ENCODE measurements around the gene TOR4A.

Gene TOR4A

GRCh38 chr9:137245450-137246421 lies 31.8 kb upstream of the TOR4A start:
- H3K4me3 ChIP-seq (ENCODE audit: insufficient read depth, low read depth, low read length): no peak overlapping the region
- 91 to 92% methylated on average over 25 of the region's 25 CpGs for WGBS, 2 experiments
- H3K36me3 ChIP-seq (ENCODE audit: control insufficient read depth, insufficient read depth, low read length): peaks cover 7% of the 10 kb centered on the region
- H3K27ac ChIP-seq (ENCODE audit: insufficient read depth, low read depth, low read length, poor library complexity, severe bottlenecking): no peak overlapping the region
- H3K4me1 ChIP-seq (ENCODE audit: control insufficient read depth, insufficient read depth, low read length): peaks cover 32% of the 10 kb centered on the region
- no peaks in the 10 kb centered on the region for H3K9me3 ChIP-seq (ENCODE audit: control insufficient read depth, low read length)
- H3K27me3 ChIP-seq (ENCODE audit: control insufficient read depth, insufficient read depth, low read length, poor library complexity, severe bottlenecking): no peaks in the 10 kb centered on the region

- H3K4me1 ChIP-seq (ENCODE audit: control insufficient read depth, insufficient read depth, low read length): peaks cover 43% of the 10 kb centered on the region
- no peak overlapping the region for H3K4me3 ChIP-seq (ENCODE audit: insufficient read depth, low read depth, low read length)
- H3K27me3 ChIP-seq (ENCODE audit: control insufficient read depth, insufficient read depth, low read length, poor library complexity, severe bottlenecking): no peaks in the 10 kb centered on the region
- peaks cover 7% of the 10 kb centered on the region for H3K36me3 ChIP-seq (ENCODE audit: control insufficient read depth, insufficient read depth, low read length)
- H3K27ac ChIP-seq (ENCODE audit: insufficient read depth, low read depth, low read length, poor library complexity, severe bottlenecking): no peak overlapping the region
- WGBS, 2 experiments: 70 to 76% methylated on average over 20 of the region's 20 CpGs
- no peaks in the 10 kb centered on the region for H3K9me3 ChIP-seq (ENCODE audit: control insufficient read depth, low read length)
Measured at GRCh38 chr9:137247135-137247915, 30.2 kb upstream of the TOR4A start.

- H3K27ac ChIP-seq (ENCODE audit: insufficient read depth, low read depth, low read length, poor library complexity, severe bottlenecking): no peak overlapping the region
- H3K27me3 ChIP-seq (ENCODE audit: control insufficient read depth, insufficient read depth, low read length, poor library complexity, severe bottlenecking): no peaks in the 10 kb centered on the region
- no peak overlapping the region for H3K4me3 ChIP-seq (ENCODE audit: insufficient read depth, low read depth, low read length)
- peaks cover 4% of the 10 kb centered on the region for H3K36me3 ChIP-seq (ENCODE audit: control insufficient read depth, insufficient read depth, low read length)
- WGBS, 2 experiments: 90% methylated on average over 6 of the region's 6 CpGs
- H3K4me1 ChIP-seq (ENCODE audit: control insufficient read depth, insufficient read depth, low read length): peaks cover 38% of the 10 kb centered on the region
- H3K9me3 ChIP-seq (ENCODE audit: control insufficient read depth, low read length): no peaks in the 10 kb centered on the region
Measured at GRCh38 chr9:137247916-137248175, 29.7 kb upstream of the TOR4A start.

- Histone ChIP-seq H3K27ac (ENCODE audit: insufficient read depth, low read depth, low read length, poor library complexity, severe bottlenecking) (no peak overlapping the region), H3K4me3 (ENCODE audit: insufficient read depth, low read depth, low read length) (no peak overlapping the region), H3K4me1 (ENCODE audit: control insufficient read depth, insufficient read depth, low read length) (peaks cover 39% of the 10 kb centered on the region), H3K27me3 (ENCODE audit: control insufficient read depth, insufficient read depth, low read length, poor library complexity, severe bottlenecking) (no peaks in the 10 kb centered on the region), H3K9me3 (ENCODE audit: control insufficient read depth, low read length) (no peaks in the 10 kb centered on the region), H3K36me3 (ENCODE audit: control insufficient read depth, insufficient read depth, low read length) (no peaks in the 10 kb centered on the region)
- WGBS, 2 experiments: 85 to 86% methylated on average over 17 of the region's 18 CpGs
Measured at GRCh38 chr9:137250329-137251193, 27.0 kb upstream of the TOR4A start.

GRCh38 chr9:137251194-137251461 lies 26.4 kb upstream of the TOR4A start, which contains the start of gene STPG3:
TSS of gene STPG3 (plus strand) at chr9:137251286. CDS start at chr9:137251287, 1 bp downstream.
- Histone ChIP-seq H3K27ac (ENCODE audit: insufficient read depth, low read depth, low read length, poor library complexity, severe bottlenecking) (no peak within 1 kb of the TSS), H3K4me3 (ENCODE audit: insufficient read depth, low read depth, low read length) (no peak within 1 kb of the TSS), H3K36me3 (ENCODE audit: control insufficient read depth, insufficient read depth, low read length) (no peaks in the 10 kb centered on the region), H3K27me3 (ENCODE audit: control insufficient read depth, insufficient read depth, low read length, poor library complexity, severe bottlenecking) (no peaks in the 10 kb centered on the region), H3K4me1 (ENCODE audit: control insufficient read depth, insufficient read depth, low read length) (peaks cover 41% of the 10 kb centered on the region), H3K9me3 (ENCODE audit: control insufficient read depth, low read length) (no peaks in the 10 kb centered on the region)
- 77 to 82% methylated on average over 4 of the region's 4 CpGs for WGBS, 2 experiments

GRCh38 chr9:137251490-137252268 lies 25.8 kb upstream of the TOR4A start:
- H3K9me3 ChIP-seq (ENCODE audit: control insufficient read depth, low read length): no peaks in the 10 kb centered on the region
- WGBS, 2 experiments: 85 to 88% methylated on average over 22 of the region's 22 CpGs

GRCh38 chr9:137252555-137253506 lies 24.7 kb upstream of the TOR4A start:
- Histone ChIP-seq H3K36me3 (ENCODE audit: control insufficient read depth, insufficient read depth, low read length) (no peaks in the 10 kb centered on the region), H3K27me3 (ENCODE audit: control insufficient read depth, insufficient read depth, low read length, poor library complexity, severe bottlenecking) (no peaks in the 10 kb centered on the region), H3K4me3 (ENCODE audit: insufficient read depth, low read depth, low read length) (no peak overlapping the region), H3K27ac (ENCODE audit: insufficient read depth, low read depth, low read length, poor library complexity, severe bottlenecking) (no peak overlapping the region), H3K4me1 (ENCODE audit: control insufficient read depth, insufficient read depth, low read length) (peaks cover 38% of the 10 kb centered on the region), H3K9me3 (ENCODE audit: control insufficient read depth, low read length) (no peaks in the 10 kb centered on the region)
- WGBS, 2 experiments: 80 to 82% methylated on average over 35 of the region's 35 CpGs

More at GRCh38 chr9:137251490-137252268, 25.8 kb upstream of the TOR4A start:
- no peaks in the 10 kb centered on the region for H3K27me3 ChIP-seq (ENCODE audit: control insufficient read depth, insufficient read depth, low read length, poor library complexity, severe bottlenecking)
- no peak overlapping the region for H3K27ac ChIP-seq (ENCODE audit: insufficient read depth, low read depth, low read length, poor library complexity, severe bottlenecking)
- H3K36me3 ChIP-seq (ENCODE audit: control insufficient read depth, insufficient read depth, low read length): no peaks in the 10 kb centered on the region
- H3K4me1 ChIP-seq (ENCODE audit: control insufficient read depth, insufficient read depth, low read length): peaks cover 45% of the 10 kb centered on the region
- no peak overlapping the region for H3K4me3 ChIP-seq (ENCODE audit: insufficient read depth, low read depth, low read length)

- Histone ChIP-seq H3K4me1 (ENCODE audit: control insufficient read depth, insufficient read depth, low read length) (peaks cover 38% of the 10 kb centered on the region), H3K27ac (ENCODE audit: insufficient read depth, low read depth, low read length, poor library complexity, severe bottlenecking) (no peak overlapping the region), H3K9me3 (ENCODE audit: control insufficient read depth, low read length) (no peaks in the 10 kb centered on the region), H3K27me3 (ENCODE audit: control insufficient read depth, insufficient read depth, low read length, poor library complexity, severe bottlenecking) (no peaks in the 10 kb centered on the region), H3K4me3 (ENCODE audit: insufficient read depth, low read depth, low read length) (peak overlapping the region; percentile 74), H3K36me3 (ENCODE audit: control insufficient read depth, insufficient read depth, low read length) (peaks cover 5% of the 10 kb centered on the region)
- 58 to 59% methylated on average over 21 of the region's 21 CpGs for WGBS, 2 experiments
Measured at GRCh38 chr9:137253717-137254623, 23.6 kb upstream of the TOR4A start.
